NCI-H526 treated with DMSO at 0.1 percent for 48 hours (cell line): ENCODE data around the gene SLC5A6.

Experiments
- DNase-seq: peaks from one replicate; lab custom pipeline; 2025; lab: John Stamatoyannopoulos, UW

SLC5A6 gene

DNA sequence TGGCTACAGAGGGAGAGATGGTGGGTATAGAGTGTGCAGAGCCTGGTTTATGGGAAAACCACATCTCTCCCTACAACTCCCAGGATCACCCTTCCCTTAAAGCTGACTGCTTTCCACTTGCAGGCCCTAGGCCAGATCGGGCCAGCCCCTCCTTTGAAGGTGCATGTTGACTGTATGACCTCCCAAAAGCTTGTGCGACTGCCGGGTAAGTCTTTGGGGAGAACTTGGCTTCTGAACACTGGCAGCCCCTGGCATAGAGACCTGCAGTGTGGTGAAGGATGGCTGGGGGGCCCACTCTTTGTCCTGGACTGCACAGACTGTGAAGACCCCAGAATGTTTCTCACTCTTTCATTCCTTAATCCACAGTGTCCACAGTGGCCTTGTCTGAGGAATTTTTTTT, 24.6 kb upstream of the SLC5A6 start:
- DNase-seq: no peak

DNA sequence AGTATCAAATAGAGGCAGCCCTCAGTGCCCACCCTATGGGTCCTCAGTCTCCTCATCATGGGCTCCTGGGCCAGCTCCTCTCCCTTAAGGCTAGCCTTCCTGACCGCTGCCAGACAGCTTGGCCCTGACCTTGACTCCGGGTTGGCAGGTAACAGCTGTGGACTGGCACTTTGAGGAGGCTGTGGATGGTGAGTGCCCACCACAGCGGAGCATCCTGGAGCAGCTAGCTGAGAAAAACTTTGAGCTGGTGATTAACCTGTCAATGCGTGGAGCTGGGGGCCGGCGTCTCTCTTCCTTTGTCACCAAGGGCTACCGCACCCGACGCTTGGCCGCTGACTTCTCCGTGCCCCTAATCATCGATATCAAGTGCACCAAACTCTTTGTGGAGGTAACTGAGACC, 24.1 kb upstream of the SLC5A6 start:
- DNase-seq: no peak

DNA sequence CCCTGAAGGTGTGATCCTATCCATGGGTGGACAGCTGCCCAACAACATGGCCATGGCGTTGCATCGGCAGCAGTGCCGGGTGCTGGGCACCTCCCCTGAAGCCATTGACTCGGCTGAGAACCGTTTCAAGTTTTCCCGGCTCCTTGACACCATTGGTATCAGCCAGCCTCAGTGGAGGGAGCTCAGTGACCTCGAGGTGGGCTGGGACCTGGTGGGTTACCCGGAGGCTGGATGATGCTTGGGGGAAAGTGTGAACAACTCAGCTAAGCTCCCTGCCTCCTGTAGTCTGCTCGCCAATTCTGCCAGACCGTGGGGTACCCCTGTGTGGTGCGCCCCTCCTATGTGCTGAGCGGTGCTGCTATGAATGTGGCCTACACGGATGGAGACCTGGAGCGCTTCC, 21.3 kb upstream of the SLC5A6 start:
- DNase-seq: no peak

DNA sequence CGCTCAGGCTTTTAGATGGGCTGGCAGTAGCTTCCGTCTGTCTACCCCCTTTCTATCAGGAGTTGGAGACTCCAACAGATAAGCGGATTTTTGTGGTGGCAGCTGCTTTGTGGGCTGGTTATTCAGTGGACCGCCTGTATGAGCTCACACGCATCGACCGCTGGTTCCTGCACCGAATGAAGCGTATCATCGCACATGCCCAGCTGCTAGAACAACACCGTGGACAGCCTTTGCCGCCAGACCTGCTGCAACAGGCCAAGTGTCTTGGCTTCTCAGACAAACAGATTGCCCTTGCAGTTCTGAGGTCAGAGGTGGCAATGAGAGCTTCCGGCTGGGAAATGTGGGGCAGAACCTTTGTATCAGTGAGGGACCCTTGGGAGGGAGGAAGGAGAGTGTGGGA, 19.9 kb upstream of the SLC5A6 start:
- DNase-seq: no peak

DNA sequence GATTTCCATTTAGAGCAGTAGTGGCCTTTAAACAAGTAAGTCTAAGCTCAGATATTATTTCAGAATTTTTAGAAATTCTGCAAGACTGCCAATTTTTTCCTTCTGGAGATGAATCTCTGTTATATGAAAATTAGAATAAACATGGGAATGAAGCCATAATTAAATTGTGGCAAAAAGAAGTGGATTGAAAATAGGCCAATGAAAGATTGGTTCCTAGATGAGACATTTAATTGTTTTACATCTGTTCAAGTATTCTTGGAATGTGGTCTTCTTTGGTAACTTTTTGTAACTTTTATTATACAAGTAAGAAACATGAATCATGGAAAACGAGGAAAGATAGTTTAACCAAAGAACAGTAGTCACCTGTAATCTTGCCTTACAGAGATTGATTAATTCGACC, 15.4 kb upstream of the SLC5A6 start:
- DNase-seq: no peak

DNA sequence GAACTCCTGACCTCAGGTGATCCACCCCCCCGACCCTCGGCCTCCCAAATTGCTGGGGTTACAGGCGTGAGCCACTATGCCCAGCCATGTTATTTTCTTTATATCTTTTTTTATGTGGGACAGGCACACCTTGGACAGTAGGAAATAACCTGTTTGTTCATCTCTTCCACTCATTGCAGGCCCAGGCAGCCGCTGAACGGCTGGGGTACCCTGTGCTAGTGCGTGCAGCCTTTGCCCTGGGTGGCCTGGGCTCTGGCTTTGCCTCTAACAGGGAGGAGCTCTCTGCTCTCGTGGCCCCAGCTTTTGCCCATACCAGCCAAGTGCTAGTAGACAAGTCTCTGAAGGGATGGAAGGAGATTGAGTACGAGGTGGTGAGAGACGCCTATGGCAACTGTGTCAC, 13.5 kb upstream of the SLC5A6 start:
- DNase-seq: no peak

DNA sequence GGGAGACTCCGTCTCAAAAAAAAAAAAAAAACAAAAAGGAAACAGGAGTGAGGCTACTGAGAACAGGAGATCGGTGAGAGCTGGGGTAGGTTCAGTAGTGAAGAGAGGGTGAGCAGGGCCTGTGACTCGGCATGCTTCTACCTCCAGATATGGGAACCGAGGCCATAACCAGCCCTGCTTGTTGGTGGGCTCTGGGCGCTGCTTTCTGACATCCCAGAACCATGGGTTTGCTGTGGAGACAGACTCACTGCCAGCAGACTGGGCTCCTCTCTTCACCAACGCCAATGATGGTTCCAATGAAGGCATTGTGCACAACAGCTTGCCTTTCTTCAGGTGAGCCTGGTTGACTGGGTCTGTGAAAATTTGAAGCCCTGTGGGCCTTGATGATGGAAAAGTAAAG, 11.3 kb upstream of the SLC5A6 start:
- DNase-seq: no peak

DNA sequence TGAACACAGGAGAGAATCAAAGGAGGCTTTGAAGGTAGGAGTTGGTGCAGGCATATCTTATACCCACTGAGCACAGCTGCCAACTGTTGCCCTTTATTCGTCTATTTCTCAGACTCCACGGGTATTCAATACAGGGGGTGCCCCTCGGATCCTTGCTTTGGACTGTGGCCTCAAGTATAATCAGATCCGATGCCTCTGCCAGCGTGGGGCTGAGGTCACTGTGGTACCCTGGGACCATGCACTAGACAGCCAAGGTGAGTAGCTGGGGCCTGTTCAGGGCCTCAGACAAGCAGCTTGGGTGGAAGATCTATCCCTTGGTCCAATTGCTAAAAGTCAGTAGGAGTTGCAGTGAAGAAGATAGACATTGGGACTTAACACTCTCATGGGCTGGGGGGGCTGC, 10.3 kb upstream of the SLC5A6 start:
- no peak for DNase-seq

DNA sequence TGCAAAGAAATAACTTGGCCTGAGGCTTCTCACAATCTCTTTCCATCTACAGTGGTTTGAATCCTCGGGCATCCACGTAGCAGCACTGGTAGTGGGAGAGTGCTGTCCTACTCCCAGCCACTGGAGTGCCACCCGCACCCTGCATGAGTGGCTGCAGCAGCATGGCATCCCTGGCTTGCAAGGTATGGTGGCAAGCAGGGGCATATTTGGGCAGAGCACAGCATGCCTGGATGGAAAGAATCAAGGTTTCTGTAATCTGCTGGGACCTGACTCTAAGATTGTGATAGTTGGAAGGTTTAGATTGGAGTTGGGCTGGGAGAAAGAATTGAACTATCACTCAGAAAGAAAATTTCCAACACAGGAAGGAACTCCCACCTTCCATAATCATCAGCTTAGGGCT, 9.1 kb upstream of the SLC5A6 start:
- DNase-seq: no peak

DNA sequence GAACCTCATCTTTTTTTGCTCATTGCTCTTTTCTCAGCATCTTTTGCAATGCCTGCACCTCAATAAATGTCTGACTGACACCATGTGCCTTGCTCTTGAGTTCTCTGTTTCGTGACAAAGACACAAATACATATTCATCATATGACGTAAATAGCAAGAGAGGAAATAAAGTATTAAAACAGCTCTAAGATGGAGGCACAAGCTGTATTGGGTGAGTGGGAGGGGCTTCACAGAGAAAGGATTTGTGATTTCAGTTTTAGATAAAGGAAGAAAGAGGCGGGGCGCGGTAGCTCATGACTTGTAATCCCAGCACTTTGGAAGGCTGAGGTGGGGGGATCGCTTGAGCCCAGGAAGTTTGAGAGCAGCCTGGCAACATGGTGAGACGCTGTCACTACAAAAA, 8.0 kb upstream of the SLC5A6 start:
- DNase-seq: no peak

DNA sequence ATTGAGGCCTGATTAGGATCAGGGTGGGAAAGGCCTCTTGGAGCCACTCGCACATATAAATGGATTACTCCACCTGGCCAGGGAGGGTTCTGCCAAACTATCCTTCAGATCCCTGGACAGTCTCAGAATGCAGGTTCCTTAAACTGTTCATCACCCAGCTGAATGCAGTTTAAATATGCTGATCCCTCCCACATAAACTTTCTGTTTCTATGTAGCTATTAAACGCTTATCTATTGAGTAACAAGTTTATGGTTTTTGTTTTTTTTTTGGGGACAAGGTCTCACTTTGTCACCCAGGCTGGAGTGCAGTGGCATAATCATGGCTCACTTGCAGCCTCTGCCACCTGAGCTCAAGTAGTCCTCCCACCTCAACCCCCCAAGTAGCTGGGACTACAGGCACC, 7.0 kb upstream of the SLC5A6 start:
- no peak for DNase-seq

DNA sequence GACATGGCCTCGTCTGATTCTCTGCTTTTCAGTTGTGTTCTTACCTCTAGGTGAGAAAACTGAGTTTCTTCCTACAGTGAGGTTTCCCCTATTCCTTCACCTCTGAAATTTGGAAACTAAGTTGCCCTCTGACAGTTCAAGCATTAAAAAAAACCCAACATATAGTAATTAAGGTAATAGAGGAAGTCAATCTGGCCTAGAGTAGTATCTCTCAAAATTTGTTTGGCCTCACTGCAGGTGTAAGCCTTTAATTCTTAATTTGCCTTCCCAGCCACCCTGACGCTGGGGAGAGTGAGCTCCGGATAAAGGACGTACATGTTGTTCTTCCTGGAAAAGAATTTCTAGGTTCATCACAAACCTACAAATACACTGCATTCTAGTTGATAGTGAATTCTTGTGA, 6.5 kb upstream of the SLC5A6 start:
- no peak for DNase-seq

DNA sequence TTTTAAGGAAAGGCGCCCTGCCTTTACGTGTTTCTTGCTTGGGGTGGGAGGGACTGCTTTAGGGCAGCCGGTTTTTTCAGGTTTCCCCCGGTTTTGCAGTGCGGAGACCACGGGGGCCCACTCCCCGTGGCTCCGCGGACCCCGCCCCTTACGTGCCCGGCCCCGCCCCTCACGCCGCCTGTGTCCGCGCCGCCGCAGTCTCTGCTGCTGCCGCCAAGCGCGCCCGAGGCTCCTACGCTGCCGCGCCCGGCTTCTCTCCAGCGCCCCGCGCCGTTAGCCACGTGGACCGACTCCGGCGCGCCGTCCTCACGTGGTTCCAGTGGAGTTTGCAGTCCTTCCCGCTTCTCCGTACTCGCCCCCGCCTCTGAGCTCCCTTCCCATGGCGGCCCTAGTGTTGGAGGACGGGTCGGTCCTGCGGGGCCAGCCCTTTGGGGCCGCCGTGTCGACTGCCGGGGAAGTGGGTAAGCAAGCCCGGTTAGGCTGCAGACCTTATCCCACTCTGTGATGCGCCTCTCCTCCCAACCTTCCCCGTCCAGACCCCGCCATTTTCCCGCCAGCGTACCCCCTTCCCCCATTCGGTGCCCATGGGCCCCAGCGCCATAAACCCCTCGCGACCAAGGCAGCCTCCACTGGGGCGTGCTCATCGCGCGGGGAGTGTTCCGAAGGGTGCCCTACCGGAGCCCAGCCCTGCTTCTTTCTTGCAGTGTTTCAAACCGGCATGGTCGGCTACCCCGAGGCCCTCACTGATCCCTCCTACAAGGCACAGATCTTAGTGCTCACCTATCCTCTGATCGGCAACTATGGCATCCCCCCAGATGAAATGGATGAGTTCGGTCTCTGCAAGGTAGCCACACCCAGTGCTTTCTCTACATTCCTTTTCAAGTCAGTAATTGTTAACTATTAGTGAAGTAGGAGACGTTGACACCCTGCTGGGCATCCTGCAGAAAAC, 5.4 kb upstream of the SLC5A6 start, which contains the start of gene CAD:
TSS of gene CAD (plus strand) at position 197 of the 949 bp plus-strand sequence. CDS start at position 380, 183 bp downstream.
- peak; percentile 81 for DNase-seq

DNA sequence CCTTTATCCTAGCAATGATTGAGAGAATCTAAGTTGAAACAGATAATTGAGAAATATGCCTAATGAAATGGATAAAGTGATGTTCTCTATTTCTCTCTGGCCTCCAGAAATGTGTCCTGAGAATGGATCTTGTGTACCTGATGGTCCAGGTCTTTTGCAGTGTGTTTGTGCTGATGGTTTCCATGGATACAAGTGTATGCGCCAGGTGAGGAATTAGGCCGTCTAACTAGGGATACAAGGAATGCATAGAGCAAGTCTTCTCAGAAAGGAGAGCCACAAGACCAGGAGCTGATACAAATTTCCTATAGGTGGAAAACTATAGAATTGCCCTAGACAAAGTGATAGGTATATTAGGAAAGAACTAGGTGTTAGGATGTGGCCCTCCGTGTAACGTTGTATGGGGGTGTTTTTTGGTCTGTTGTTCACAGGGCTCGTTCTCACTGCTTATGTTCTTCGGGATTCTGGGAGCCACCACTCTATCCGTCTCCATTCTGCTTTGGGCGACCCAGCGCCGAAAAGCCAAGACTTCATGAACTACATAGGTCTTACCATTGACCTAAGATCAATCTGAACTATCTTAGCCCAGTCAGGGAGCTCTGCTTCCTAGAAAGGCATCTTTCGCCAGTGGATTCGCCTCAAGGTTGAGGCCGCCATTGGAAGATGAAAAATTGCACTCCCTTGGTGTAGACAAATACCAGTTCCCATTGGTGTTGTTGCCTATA, 4.5 kb upstream of the SLC5A6 start:
- no peak for DNase-seq

DNA sequence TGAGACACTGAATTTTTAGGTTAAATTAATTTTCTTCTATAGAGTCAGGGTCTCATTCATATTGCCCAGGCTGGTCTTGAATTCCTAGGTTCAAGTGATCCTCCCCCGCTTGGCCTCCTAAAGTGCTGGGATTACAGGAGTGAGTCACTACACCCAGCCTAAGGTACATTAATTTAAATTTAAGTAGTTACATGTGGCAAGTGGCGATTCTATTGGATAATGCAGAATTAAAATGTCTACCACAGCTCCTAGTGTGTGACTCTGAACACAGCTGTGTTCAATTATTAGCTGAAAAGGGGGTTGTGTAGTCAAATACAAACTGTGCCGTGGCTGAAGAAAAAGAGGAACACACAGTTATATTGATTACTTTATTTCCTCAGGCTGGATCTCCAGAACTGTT, 2.9 kb upstream of the SLC5A6 start:
- DNase-seq: no peak

DNA sequence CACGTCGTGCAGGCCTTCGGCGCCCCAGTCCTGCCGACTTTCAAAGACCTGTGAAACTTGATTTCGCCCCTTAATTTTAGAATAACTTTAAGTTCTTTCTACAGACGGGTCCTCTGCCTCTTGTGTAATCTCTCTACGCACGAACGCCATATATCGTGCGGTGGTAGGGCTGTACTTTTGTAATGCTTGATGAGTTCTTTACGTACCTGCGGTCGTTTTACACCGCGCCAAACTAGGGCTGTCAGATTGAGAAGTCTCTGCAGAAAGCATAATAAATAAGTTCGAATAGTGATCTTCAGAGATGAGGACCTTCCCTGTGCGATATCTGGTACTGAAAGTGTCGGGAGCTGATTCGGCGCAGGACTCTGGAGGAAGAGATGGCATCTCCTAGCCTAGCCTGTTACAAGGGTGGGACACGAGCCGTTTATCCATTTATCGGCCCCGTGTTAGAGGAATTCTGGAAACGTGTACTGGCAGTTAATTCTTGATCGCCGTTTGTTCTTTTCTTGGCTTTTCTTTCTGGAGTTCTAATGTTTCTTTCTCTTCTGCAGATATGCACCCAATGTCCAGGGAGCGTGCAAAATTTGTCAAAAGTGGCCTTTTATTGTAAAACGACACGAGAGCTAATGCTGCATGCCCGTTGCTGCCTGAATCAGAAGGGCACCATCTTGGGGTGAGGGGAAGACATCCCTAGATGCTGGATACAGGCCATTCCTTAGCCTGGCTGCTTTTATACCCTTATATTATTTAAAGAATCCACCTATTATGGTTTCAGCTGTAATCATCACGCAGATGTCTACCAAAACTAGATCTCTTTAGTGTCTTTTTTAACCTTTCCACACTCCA, 781 bp upstream of the SLC5A6 start:
- DNase-seq: peak; percentile 48

DNA sequence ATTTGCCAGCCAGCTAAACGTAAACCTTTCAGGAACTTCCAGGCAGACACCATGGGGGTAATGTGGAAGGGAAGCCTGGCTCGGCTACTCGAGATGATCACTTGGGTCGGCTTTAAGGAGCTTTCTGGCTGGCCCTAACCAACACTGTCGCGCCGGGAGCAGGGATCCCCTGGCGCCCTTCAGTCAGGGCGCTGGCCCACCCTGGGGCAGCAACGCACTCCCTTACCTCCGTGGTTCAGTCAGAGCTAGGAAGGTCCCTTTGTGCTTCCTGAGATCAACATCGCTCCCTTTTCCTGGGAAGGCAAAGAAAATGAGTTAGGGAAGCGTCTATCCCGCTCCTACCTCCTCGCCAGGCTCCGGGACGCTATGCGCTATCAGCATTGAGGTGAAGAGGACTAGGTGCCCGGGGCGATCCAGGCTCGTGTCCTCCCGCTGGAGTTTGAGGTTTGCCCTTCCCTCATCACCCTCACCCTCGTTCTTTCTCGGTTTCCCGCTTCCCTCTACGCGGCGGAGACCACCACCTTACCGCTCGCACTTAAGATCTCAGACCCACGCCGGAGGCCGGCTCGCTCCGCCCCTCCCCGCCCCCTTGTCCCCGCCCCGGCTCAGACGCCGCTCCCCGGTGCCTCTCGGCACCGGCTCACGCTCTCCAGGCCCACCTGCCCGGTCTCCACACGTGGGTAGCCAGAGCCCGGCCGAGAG, 676 bp downstream of the SLC5A6 start:
- peak; percentile 74 for DNase-seq

DNA sequence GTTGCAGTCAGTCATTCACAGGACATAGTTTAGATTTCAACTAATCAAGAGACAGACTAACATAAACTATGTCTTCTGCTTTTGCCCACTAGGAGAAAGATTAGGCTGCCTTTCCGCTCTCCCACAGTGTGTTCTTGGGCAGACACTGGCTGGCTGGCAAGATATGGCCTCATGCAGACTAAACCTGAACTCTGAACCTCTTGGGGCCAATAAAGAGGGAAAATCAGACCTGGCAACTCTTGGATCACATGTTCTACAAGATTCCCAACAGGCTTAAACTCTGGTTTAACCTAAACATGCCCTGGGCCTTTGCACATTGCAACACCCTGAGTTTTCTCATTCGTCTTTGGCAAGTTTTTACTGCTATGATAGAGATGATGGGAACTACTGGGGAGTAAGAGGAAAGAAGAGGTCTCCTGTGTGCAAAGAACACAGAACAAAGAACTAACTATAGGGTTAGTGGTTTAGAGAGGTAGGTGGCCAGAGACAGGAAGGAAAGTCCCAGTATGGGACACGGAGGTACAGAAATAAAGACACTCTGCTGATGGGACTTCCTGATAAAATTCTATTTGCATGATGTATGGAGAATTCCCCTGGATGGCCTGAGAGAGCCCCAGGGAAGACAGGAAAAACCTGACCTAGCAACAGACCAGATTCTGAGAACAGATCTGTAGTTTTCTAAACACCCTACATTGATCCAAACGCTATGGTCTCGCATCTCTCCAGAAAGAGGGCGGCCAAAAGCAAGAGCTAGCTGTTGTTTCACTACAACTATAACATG, 2.3 kb downstream of the SLC5A6 start:
- no peak for DNase-seq

DNA sequence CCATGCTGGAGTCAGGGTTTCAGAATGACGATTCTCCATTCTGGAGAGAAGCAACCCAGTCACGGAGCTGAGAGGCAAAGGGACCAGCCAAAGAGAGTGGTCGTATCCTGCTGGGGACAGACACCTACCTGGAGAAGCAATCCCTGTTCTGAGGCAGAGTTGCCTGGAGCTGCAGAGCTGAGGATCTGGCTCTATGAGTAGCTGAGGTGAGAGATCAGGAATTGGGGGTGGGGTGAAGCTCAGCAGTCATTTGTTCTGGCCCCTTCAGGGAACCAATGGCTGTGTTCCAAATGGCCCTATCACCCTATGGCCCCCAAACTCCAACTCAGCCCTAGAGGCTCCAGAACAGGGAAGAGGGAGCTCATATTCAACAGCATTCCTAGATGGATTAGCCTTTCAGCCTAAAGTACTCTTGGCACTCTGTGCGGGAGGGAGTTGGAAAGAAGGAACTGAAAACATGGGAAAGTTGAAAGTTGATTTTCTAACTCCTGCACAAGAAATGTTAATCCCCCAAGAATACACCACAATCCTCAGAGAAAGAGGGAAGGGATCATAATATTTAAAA, 3.5 kb downstream of the SLC5A6 start:
- DNase-seq: no peak

DNA sequence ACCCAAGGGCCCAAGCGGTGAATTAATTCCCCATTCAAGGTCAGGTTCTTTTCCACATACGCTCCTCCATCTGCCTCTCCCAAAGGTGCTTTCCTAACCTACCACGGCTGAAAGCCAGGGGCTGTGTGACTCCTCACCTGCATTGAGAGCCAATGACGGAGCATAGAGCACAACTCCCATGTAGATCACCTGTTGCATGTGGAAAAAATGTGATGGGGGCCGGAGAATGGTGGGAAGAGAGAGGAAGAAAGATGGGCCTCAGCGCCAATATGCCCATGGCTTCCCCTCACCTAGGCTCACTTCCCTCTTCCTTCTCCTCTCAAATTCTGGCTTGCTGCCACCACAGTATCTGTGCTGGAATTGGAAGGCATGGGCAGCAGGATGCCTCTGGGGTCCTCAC, 5.7 kb downstream of the SLC5A6 start:
- DNase-seq: no peak

DNA sequence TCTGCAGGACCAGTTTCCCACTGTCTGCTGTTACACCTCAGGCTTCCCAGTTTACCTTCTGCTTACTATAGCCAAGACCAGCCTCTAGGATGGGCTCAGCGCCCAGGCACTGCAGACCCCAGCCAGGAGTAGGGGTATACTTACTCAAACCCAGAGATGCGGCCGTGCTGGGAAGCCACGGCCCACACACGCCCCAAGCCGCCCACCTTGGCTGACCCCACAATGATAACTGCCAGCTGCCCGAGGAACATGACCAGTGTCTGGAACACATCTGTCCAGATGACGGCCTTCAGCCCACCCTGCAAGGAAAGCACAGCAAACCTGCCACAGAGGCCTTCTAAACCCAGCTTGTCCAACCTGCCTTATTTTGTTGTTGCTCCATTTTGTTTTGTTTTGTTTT, 6.9 kb downstream of the SLC5A6 start:
- no peak for DNase-seq
